OCI-LY7 (cell line): ENCODE measurements around the gene REXO1.

Experiments used
- CTCF ChIP-seq: fragments of 200-600 bp; sonication (generic); conservative IDR thresholded peaks from 2 replicates; pipeline ENCODE4 v1.5.1; 2014; ENCODE audit warnings: mild to moderate bottlenecking, antibody characterized with exemption, low read length, moderate library complexity, mixed read lengths
- EZH2phosphoT487 ChIP-seq: fragments of 200-600 bp; sonication (generic); IDR thresholded peaks from 2 replicates; pipeline ENCODE4 v1.6.1; 2018; ENCODE audit warnings: low read depth, borderline replicate concordance, mild to moderate bottlenecking, mixed run types, antibody characterized with exemption, low read length, moderate library complexity, mixed read lengths

- no peak for TF ChIP-seq CTCF
- TF ChIP-seq EZH2phosphoT487 = no peak
These were observed 8.4 kb downstream of the REXO1 start for GRCh38 chr19:1839658-1840540.
